ENCODE results near the gene UBR7.
A peak's percentile ranks its signal among the peaks of the same experiment; 100 is the strongest.

Gene UBR7

DNA sequence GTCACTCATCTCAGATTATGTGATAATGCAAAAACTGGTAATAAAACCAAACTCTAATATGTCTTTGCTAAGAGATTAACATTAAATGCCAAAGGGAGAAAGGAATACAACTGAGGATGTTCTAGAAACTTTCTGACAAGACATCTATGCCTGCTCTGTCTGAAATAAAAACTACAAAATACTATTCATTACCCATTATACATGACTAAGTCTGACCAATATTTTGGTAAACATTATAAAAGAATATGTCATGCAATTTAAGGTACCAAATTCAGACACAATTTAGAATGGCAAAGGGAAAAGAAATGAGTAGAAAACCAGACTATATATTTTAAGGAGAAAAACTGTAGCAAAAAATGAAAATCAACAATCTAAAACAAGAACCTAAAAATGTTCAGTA is 39.5 kb downstream of the UBR7 start:
- no peak for DNase-seq

GRCh38 chr14:93249128-93249831 is 42.2 kb downstream of the UBR7 start:
- DNase-seq = peak in 1 of 51 donors; percentile 6

DNA sequence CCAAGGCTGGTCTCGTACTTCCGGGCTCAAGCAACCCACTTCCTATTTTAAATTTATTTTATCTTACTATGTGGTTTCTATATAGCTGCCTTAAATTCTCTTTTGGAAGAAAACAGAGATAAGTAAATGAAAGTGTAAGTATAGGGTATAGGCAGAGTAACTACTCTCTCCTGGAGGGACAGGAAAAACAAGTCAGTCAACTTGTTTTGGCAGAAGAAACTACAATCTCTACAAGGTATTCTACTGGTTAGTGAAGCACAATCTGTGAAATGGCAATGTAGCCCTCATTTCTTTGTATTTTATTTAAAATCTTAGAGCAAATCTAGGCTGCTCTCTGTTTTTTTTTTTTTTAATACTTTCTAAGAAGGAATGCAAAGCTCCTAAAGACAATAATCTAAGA is 55.4 kb downstream of the UBR7 start:
- DNase-seq = no peak

GRCh38 chr14:93263416-93263815 is 56.4 kb downstream of the UBR7 start:
- DNase-seq = no peak

- DNase-seq = no peak
These were observed 59.1 kb downstream of the UBR7 start for GRCh38 chr14:93266127-93266526.

GRCh38 chr14:93267149-93267711 is 60.2 kb downstream of the UBR7 start:
- DNase-seq = no peak

GRCh38 chr14:93268406-93268805 is 61.4 kb downstream of the UBR7 start:
- DNase-seq = no peak

DNA sequence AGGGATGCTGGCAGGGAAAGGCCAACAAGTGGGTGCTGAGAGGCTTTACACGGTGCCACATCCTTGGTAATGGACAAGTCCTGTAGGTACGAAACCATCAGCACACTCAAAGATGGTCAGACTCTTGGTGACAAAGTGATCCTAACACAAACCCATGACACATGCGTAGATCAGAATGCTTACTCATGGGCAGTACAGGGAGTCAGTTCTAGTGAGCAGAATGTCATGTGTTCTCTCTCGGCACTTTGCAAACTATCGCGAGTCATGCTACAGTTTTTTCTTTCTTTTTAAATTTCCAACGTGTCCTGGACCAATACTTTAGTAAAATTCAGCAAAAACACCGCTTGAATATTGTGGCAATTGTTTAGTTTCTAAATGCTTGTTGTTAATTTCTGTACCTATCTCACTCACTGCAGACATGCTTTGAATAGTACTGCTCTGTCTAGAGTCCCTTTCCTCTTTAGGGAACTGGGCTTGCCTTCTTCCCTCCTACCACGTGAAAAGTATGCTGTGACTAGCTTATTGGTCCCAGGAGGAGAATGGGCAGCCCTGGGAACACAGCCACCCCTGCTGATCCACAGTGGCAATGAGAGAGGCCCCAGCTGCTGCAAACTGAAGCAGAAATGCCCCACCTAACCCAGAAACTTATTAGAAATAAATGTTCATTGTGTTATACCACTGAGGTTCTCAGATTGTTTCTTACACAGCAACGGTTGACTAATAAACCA is 62.4 kb downstream of the UBR7 start:
- DNase-seq = peak in 42 of 51 donors; percentile 3 to 82 (median 48)

GRCh38 chr14:93271111-93271510 is 64.1 kb downstream of the UBR7 start:
- DNase-seq = peak in 1 of 51 donors; percentile 8

GRCh38 chr14:93274055-93274806 is 67.2 kb downstream of the UBR7 start:
- DNase-seq = no peak

GRCh38 chr14:93276031-93276716 is 69.1 kb downstream of the UBR7 start:
- no peak for DNase-seq
